Regular cardiac myocyte (primary cell): ENCODE data around the gene SMCO3. TPM values are rescaled to one million over a fixed set of nuclear protein-coding genes. Genes with fewer than 3 reads are reported as not detected.

Experiments used
- total RNA-seq: library from RNA; depleted of rRNA; stranded (reverse); fragments of >200 nt; gene quantifications from 2 replicates; pipeline ENCODE4 v1.2.3, GENCODE V29; 2014

SMCO3 gene
- 0.38 and 6.2 TPM in 2 replicates for total RNA-seq

GRCh38 chr12:14814014-14814413 is at the start of gene SMCO3:
TSS of gene SMCO3 (minus strand) at chr12:14814182. CDS start at chr12:14806680, 7,502 bp downstream.

GRCh38 chr12:14843425-14843887 is 29.5 kb upstream of the SMCO3 start, which contains the start of gene ART4:
TSS of gene ART4 (minus strand) at chr12:14843526. CDS start at chr12:14843113, 413 bp downstream.

DNA sequence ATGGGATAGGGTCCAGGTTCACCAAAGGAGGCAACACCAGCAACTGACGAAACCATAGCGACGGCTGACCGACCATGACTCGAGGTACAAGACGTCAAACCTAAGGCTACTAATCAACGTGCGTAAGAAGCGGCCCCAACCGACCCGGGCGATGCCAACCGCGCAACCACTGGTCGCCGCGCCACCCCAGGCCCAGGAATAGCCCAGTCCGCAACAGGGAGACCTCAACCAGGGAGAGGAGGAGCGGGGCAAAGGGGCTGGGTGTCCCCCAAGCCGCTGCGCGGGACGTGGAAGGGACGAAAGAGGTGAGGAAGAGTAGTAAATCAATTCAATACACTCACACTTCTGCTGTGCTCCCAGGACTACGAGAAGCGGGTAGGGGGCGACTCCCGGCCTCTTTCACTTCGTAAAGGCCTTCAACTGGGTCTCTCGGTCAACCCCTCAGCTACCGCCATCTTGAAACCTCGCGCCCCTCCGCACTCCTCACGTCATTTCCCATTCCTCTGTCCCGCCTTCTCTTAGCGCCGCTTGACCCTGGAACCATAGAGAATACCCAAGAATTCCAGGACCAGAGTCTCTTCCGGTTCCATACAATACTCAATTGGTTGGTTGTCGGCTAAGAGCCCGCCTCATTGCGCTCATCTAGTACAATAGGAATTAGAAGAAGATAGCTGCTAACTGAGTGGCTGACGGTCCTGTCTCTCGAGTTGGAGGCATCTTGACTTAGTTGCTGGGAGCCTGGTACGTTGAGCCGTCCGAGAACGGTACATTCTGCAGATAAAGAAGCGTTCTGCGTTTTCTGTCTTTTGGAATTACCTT is 10.8 kb downstream of the SMCO3 start, which contains the start of the genes C12orf60 and WBP11:
Gene C12orf60 (plus strand): TSS at position 660 of the 819 bp plus-strand sequence. CDS start 19,266 bp downstream, outside the sequence.
Gene WBP11 (minus strand): TSS at position 468 of the 819 bp plus-strand sequence. CDS start 2,095 bp downstream, outside the sequence.

Other genes with a start within 250 kb of the SMCO3 start
- gene PLBD1, start 246.3 kb downstream of the SMCO3 start, total RNA-seq, result 0.58 and 2.8 TPM in 2 replicates
- not detected in 2 replicates for gene GUCY2C, start 117.6 kb downstream of the SMCO3 start, total RNA-seq
- gene WBP11, start 10.7 kb downstream of the SMCO3 start, total RNA-seq, result 9.3 and 9.6 TPM in 2 replicates
- gene C12orf60, start 10.5 kb downstream of the SMCO3 start, total RNA-seq, result 0.28 and 1.5 TPM in 2 replicates
- 1.3 and 7.9 TPM in 2 replicates for gene ART4, start 29.3 kb upstream of the SMCO3 start, total RNA-seq
- gene MGP, start 71.7 kb upstream of the SMCO3 start, total RNA-seq, result 47.7 and 113 TPM in 2 replicates
- gene ERP27, start 124.4 kb upstream of the SMCO3 start, total RNA-seq, result 0.19 TPM in 1 of 2 replicates, not detected in the other
- 36.9 and 90.9 TPM in 2 replicates for gene ARHGDIB, start 147.4 kb upstream of the SMCO3 start, total RNA-seq
- not detected in 2 replicates for gene PDE6H, start 158.9 kb upstream of the SMCO3 start, total RNA-seq